Activated CD4-positive, alpha-beta T cell treated with anti-CD3 and anti-CD28 coated beads for 1 hour (primary cell): ENCODE measurements around the gene STUM.

Source experiments
- DNase-seq: peaks from one replicate; pipeline ENCODE4 v3.0.0-alpha.2; 2020

The STUM gene

DNA sequence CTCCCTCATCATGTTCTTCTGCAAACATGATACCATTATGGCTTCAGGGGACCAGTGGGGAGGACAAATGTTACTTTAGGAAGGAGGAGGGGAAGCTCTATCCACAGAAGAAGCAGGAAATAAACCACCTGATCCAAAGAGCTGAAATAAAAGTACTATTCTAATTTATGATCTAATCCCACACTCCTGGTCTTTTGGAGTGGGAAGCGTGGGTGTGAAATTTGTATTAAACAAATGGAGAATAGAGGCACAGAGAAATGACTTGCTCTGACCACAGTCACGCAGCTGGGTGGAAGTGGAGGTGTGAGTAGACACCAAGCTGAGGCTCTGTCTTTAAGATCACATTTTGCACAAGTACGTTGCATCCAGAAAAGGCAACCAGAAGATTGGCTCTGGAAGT lies 14.5 kb upstream of the STUM start:
- no peak for DNase-seq

- DNase-seq: no peak
Measured at GRCh38 chr1:226534645-226535044, 13.9 kb upstream of the STUM start.

DNA sequence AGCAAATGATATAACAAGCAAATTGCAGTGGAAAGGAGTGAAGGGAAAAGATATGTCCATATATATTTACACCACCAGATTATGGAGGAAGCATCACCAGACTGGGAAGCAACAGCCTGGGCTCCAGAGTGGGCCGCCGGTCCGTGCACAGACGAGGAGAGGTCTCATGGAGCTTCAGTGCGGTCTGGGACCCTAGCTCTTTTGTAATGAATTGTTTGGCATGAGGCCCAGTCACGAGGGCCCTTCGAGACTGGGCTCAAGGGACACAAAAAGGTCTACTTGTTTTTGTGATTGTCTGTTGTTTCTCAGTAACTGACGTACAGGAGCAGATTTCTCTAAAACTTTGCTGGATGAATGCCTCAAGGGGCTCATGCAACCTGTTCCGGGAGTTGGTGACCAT lies 12.9 kb upstream of the STUM start:
- DNase-seq: no peak

- DNase-seq: no peak
Measured at GRCh38 chr1:226541231-226541630, 7.3 kb upstream of the STUM start.

- no peak for DNase-seq
Measured at GRCh38 chr1:226541631-226542622, 6.6 kb upstream of the STUM start.

DNA sequence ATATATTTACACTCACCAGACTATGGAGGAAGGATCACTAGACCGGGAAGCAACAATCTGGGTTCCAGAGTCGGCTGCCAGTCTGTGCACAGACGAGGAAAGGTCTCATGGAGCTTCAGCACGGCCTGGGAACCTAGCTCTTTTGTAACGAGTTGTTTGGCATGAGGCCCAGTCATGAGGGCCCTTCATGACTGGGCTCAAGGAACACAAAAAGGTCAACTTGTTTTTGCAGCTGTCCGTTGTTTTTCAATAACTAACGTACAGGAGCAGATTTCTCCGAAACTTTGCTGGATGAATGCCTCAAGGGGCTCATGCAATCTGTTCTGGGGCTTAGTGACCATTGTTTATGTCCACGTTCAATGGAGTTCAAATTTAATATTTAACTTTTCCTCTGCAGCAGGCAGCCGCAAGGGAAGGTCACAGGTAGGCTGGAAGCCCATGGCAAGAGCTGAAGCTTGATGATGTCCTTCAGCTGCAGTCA lies 5.9 kb upstream of the STUM start:
- no peak for DNase-seq

DNA sequence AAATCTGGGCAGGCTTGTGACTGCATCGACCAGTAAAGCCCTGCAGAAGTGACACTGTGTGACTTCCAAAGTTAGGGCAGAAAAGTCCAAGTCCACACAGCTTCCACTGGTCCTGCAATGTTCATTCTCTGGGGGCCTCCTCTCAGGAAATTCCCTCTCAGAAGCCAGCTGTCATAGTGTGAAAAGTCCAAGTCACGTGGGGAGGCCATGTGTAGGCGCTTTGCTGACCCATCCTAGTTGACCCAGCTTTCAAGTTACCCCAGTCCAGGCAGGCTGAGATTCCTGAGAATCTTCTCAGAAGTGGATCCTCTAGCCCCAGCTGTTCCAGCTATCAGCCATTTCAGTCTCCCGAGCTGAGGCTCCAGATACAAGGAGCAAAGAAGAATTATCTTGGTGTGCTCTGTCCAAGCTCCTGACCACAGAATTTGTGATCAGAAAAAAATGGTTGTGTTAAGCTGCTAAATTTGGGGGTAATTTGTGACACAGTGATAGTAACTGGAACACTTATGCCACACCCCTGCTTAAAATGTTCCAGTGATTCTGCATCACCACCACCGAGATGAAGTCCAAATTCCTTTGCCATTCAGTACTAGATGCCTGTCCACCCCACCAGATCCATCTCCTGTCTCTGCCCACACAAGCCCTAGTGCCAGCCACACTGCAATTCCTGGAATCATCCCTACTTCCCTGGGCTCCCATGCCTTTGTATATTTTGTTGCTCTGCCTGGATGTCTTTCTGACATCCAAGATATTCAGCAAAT lies 2.5 kb upstream of the STUM start:
- no peak for DNase-seq

GRCh38 chr1:226546926-226547325 lies 1.6 kb upstream of the STUM start:
- no peak for DNase-seq

DNA sequence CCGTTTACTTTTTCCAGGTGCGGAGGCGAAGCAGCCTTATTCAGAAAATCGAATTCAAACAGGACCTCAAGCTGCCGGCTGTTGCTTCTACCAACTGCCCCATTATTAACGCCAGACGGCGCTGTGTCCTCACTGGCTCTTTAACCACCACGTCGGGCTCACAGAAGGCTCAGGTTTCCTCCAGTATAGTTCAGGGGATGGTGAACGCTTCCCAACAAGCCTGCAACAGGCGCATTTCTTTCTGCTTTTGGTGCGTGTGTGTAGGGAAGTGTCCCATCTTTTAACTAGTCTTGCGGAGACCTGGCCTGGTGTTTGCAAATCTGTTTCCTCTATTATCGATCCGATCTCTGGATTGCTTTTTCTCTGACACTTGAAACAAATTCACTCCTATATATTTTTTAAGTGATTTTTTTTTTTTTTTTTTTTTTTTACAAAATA lies 791 bp upstream of the STUM start:
- DNase-seq: peak; percentile 39

- DNase-seq: no peak
Measured at GRCh38 chr1:226549094-226549936, 751 bp downstream of the STUM start.

DNA sequence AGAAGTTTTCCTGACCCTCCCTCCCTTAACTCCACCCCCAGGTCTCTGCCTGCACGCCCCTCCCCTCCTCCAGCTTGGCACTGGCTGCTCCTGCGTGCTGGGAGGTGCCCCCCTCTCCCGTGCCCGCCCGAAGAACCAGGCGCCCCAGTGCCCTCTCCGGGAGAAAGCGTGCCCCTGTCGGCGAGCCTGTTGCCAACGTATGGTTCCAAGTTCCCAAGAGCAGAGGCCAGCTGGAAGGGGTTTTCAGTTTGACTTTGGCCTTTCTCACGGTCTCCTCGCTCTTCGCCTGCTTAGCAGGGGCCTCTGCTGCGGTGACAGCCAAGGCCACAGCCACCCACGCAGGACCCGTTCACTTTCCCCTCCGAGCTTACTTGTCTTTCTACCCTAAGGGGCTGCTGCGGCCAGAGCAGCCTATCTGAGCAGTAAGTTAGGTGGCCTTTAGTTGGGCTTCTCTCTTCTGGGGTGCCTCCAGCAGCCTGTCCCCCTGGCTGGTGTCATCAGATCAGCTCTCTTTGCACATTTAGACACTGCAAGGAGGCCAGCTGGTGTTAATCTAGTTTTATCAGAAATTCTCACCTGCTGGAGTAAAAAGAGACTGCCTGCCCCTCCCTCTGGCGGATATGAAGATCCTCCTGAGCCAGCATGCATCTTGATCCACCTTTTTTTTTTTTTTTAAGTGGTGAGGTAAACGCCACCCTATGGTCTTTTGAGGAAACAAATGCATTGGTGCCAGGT lies 1.5 kb downstream of the STUM start:
- no peak for DNase-seq

- no peak for DNase-seq
Measured at GRCh38 chr1:226550672-226551041, 2.1 kb downstream of the STUM start.

GRCh38 chr1:226551299-226551698 lies 2.7 kb downstream of the STUM start:
- DNase-seq: no peak

- no peak for DNase-seq
Measured at GRCh38 chr1:226552061-226552460, 3.5 kb downstream of the STUM start.

DNA sequence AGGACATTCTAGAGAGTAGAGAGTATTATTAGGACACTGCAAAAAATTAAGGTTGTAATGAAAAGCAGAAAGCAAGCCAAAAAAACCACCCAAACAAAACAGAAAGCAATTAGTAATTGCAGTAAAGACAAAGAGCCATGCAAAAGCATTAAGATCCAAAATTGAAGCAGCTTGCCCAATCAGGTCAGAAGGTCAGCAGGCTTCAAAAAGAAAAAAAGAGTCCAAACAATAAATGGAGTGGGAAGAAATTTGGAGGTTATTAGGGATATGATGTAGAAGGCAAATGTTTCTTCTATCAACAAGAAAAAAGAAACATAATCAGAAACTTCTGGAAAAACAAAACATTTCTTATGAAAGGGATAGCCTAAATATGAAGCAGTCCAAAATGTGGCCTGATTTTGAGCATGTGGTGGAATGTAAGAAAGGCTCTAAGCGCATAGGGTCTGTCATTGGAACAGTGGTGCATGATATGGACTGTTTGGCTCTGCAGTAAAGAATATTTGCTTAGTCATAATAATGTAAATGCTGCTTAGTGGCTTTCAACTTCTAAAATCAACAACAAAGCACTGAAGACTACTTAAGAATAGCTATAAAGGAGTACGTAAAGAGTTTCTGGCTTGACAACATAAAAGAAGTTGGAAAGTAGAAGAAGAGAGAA lies 4.8 kb downstream of the STUM start:
- no peak for DNase-seq

GRCh38 chr1:226553924-226554282 lies 5.3 kb downstream of the STUM start:
- no peak for DNase-seq

DNA sequence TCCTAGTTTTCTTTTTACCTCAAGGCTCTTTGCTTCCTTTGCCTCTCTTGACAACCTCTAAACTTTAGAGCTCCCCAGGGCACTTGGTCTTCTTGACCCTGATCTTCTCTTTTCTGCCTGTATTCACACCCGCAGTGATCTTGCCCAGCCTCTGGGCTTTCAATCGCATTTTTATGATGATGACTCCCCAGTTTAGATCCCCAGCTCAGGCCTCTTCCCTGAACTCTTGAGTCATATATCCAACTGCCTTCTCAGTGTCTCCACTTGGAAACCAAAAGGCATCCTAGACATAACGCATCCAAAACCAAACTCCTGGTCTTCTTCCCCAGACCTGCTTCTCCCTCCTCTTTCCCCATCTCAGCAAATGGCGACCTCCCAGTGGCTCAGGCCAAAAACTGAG lies 6.5 kb downstream of the STUM start:
- no peak for DNase-seq

- no peak for DNase-seq
Measured at GRCh38 chr1:226557424-226557823, 8.9 kb downstream of the STUM start.

- DNase-seq: no peak
Measured at GRCh38 chr1:226558036-226558650, 9.6 kb downstream of the STUM start.

- DNase-seq: no peak
Measured at GRCh38 chr1:226560243-226560642, 11.7 kb downstream of the STUM start.

GRCh38 chr1:226562989-226563388 lies 14.4 kb downstream of the STUM start:
- DNase-seq: no peak
